Mesothelial cell of epicardium (in vitro differentiated cells): ENCODE measurements around the gene OR51B4. TPM values are rescaled to one million over a fixed set of nuclear protein-coding genes. Genes with fewer than 3 reads are reported as not detected.

Experiments
- DNase-seq, 2 experiments: peaks; one replicate each; pipeline ENCODE4 v3.0.0; 2021; ENCODE audit warnings: low spot score in 2 of 2; ENCODE audit not compliant: unreplicated experiment in 2 of 2
- H3K27ac Mint-ChIP-seq: 2 replicates; pipeline ENCODE4 v1.8.0; 2021; ENCODE audit warnings: mixed read lengths
- H3K27me3 Mint-ChIP-seq: 2 replicates; pipeline ENCODE4 v1.8.0; 2021; ENCODE audit warnings: low read depth, mixed read lengths
- H3K36me3 Mint-ChIP-seq: 2 replicates; pipeline ENCODE4 v1.8.0; 2021; ENCODE audit warnings: mixed read lengths
- H3K4me1 Mint-ChIP-seq: 2 replicates; pipeline ENCODE4 v1.8.0; 2021; ENCODE audit warnings: mixed read lengths
- H3K4me3 Mint-ChIP-seq: 2 replicates; pipeline ENCODE4 v1.8.0; 2021; ENCODE audit warnings: mild to moderate bottlenecking, moderate library complexity, mixed read lengths
- H3K9me3 Mint-ChIP-seq: 2 replicates; pipeline ENCODE4 v1.8.0; 2021; ENCODE audit warnings: mixed read lengths
- CTCF ChIP-seq: fragments of 200-600 bp; sonication (generic); IDR thresholded peaks from one replicate; pipeline ENCODE4 v1.5.0; 2021; ENCODE audit warnings: antibody characterized with exemption; ENCODE audit not compliant: unreplicated experiment
- total RNA-seq: library from RNA; stranded (reverse); gene quantifications from 3 replicates; pipeline ENCODE4 v1.2.1, GENCODE V29; 2021

The OR51B4 gene, protein sequence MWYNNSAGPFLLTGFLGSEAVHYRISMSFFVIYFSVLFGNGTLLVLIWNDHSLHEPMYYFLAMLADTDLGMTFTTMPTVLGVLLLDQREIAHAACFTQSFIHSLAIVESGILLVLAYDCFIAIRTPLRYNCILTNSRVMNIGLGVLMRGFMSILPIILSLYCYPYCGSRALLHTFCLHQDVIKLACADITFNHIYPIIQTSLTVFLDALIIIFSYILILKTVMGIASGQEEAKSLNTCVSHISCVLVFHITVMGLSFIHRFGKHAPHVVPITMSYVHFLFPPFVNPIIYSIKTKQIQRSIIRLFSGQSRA
- 0.25 to 0.65 TPM (median 0.47 TPM) in 3 replicates for total RNA-seq

- Mint-ChIP-seq H3K9me3 (no peaks in the 10 kb centered on the region), H3K27me3 (peaks cover 2% of the 10 kb centered on the region), H3K4me1 (peaks cover 5% of the 10 kb centered on the region), H3K4me3 (no peak within 1 kb of the TSS), H3K27ac (no peak within 1 kb of the TSS), H3K36me3 (no peaks in the 10 kb centered on the region)
- no peak for TF ChIP-seq CTCF
- DNase-seq = no peak
These were observed at the start of gene OR51B4 for GRCh38 chr11:5301846-5302245. Gene OR51B4, minus strand, starts transcription at chr11:5301946. Its CDS starts 0 bp downstream, at chr11:5301946.

- H3K4me3 Mint-ChIP-seq = no peak within 1 kb of the TSS
- H3K4me1 Mint-ChIP-seq = no peaks in the 10 kb centered on the region
- H3K36me3 Mint-ChIP-seq = no peaks in the 10 kb centered on the region
- no peaks in the 10 kb centered on the region for H3K9me3 Mint-ChIP-seq
- no peak for TF ChIP-seq CTCF
- peaks cover 24% of the 10 kb centered on the region for H3K27me3 Mint-ChIP-seq
- no peak for DNase-seq
- H3K27ac Mint-ChIP-seq = no peak within 1 kb of the TSS
These were observed 49.5 kb upstream of the OR51B4 start, which contains the start of gene OR51B6 for GRCh38 chr11:5351208-5351607. Gene OR51B6, plus strand, starts transcription at chr11:5351508. Its CDS starts 0 bp downstream, at chr11:5351508.

GRCh38 chr11:5349550-5349949 is 47.8 kb upstream of the OR51B4 start:
- H3K27me3 Mint-ChIP-seq = peaks cover 24% of the 10 kb centered on the region
- no peak for TF ChIP-seq CTCF
- no peak overlapping the region for H3K4me3 Mint-ChIP-seq
- no peaks in the 10 kb centered on the region for H3K36me3 Mint-ChIP-seq
- no peak overlapping the region for H3K27ac Mint-ChIP-seq
- H3K9me3 Mint-ChIP-seq = no peaks in the 10 kb centered on the region
- no peak for DNase-seq
- no peaks in the 10 kb centered on the region for H3K4me1 Mint-ChIP-seq

- DNase-seq = no peak
- H3K4me3 Mint-ChIP-seq = no peak overlapping the region
- no peak overlapping the region for H3K27ac Mint-ChIP-seq
- no peaks in the 10 kb centered on the region for H3K4me1 Mint-ChIP-seq
- TF ChIP-seq CTCF = no peak
- no peaks in the 10 kb centered on the region for H3K9me3 Mint-ChIP-seq
- no peaks in the 10 kb centered on the region for H3K36me3 Mint-ChIP-seq
- peaks cover 24% of the 10 kb centered on the region for H3K27me3 Mint-ChIP-seq
These were observed 46.9 kb upstream of the OR51B4 start for GRCh38 chr11:5348551-5349194.

- Mint-ChIP-seq H3K4me3 (no peak overlapping the region), H3K36me3 (no peaks in the 10 kb centered on the region), H3K9me3 (no peaks in the 10 kb centered on the region)
These were observed 44.1 kb upstream of the OR51B4 start for GRCh38 chr11:5345831-5346230.

More at GRCh38 chr11:5345831-5346230, 44.1 kb upstream of the OR51B4 start:
- TF ChIP-seq CTCF = no peak
- H3K27me3 Mint-ChIP-seq = peaks cover 24% of the 10 kb centered on the region
- no peak overlapping the region for H3K27ac Mint-ChIP-seq
- DNase-seq = no peak
- H3K4me1 Mint-ChIP-seq = no peaks in the 10 kb centered on the region
